Measurements from ENCODE around the gene FGD6.

Gene FGD6

GRCh38 chr12:95158919-95159318 is 58.3 kb downstream of the FGD6 start:
- TF ChIP-seq CTCF (IDR thresholded peaks at IDR 0.05; ENCODE audit: low read length): no peak
- TF ChIP-seq EZH2 (IDR thresholded peaks at IDR 0.05; ENCODE audit: borderline replicate concordance, low read length): no peak

GRCh38 chr12:95151821-95152220 is 65.4 kb downstream of the FGD6 start:
- Histone ChIP-seq H3K4me1 (ENCODE audit: insufficient read depth, low read length, severe bottlenecking) (no peaks in the 10 kb centered on the region), H3F3A (ENCODE audit: insufficient read depth, low read length) (no peaks in the 10 kb centered on the region), H3K9me3 (ENCODE audit: low read length) (no peaks in the 10 kb centered on the region), H3K79me2 (ENCODE audit: insufficient read depth, low read length) (no peaks in the 10 kb centered on the region), H3K9ac (ENCODE audit: low read length) (no peak overlapping the region), H3K4me2 (ENCODE audit: low read length) (no peak overlapping the region), H2AFZ (ENCODE audit: low read length) (no peak overlapping the region), H3K4me3 (ENCODE audit: low read depth, low read length, poor library complexity, severe bottlenecking) (no peak overlapping the region), H3K9me2 (ENCODE audit: low read depth, low read length) (no peaks in the 10 kb centered on the region), H3K36me3 (ENCODE audit: insufficient read depth, low read length) (no peaks in the 10 kb centered on the region), H3K27ac (ENCODE audit: low read depth, low read length, poor library complexity, severe bottlenecking) (no peak overlapping the region), H3K27me3 (ENCODE audit: insufficient read depth, low read length) (no peaks in the 10 kb centered on the region), H4K20me1 (ENCODE audit: insufficient read depth, low read length) (no peaks in the 10 kb centered on the region)
- TF ChIP-seq CTCF (IDR thresholded peaks at IDR 0.05; ENCODE audit: low read length) (no peak), EZH2 (IDR thresholded peaks at IDR 0.05; ENCODE audit: borderline replicate concordance, low read length) (no peak)

More at GRCh38 chr12:95158919-95159318, 58.3 kb downstream of the FGD6 start:
- H4K20me1 ChIP-seq (ENCODE audit: insufficient read depth, low read length): no peaks in the 10 kb centered on the region
- no peaks in the 10 kb centered on the region for H3K79me2 ChIP-seq (ENCODE audit: insufficient read depth, low read length)
- H3K27ac ChIP-seq (ENCODE audit: low read depth, low read length, poor library complexity, severe bottlenecking): no peak overlapping the region
- H3F3A ChIP-seq (ENCODE audit: insufficient read depth, low read length): no peaks in the 10 kb centered on the region
- no peaks in the 10 kb centered on the region for H3K36me3 ChIP-seq (ENCODE audit: insufficient read depth, low read length)
- H3K4me1 ChIP-seq (ENCODE audit: insufficient read depth, low read length, severe bottlenecking): no peaks in the 10 kb centered on the region
- no peaks in the 10 kb centered on the region for H3K27me3 ChIP-seq (ENCODE audit: insufficient read depth, low read length)
- no peaks in the 10 kb centered on the region for H3K9me3 ChIP-seq (ENCODE audit: low read length)
- no peak overlapping the region for H3K9ac ChIP-seq (ENCODE audit: low read length)
- no peak overlapping the region for H3K4me2 ChIP-seq (ENCODE audit: low read length)
- H3K4me3 ChIP-seq (ENCODE audit: low read depth, low read length, poor library complexity, severe bottlenecking): no peak overlapping the region
- no peaks in the 10 kb centered on the region for H3K9me2 ChIP-seq (ENCODE audit: low read depth, low read length)
- H2AFZ ChIP-seq (ENCODE audit: low read length): no peak overlapping the region

- no peak overlapping the region for H3K27ac ChIP-seq (ENCODE audit: low read depth, low read length, poor library complexity, severe bottlenecking)
- no peaks in the 10 kb centered on the region for H3K9me3 ChIP-seq (ENCODE audit: low read length)
- no peaks in the 10 kb centered on the region for H3K27me3 ChIP-seq (ENCODE audit: insufficient read depth, low read length)
- no peaks in the 10 kb centered on the region for H4K20me1 ChIP-seq (ENCODE audit: insufficient read depth, low read length)
- no peak overlapping the region for H2AFZ ChIP-seq (ENCODE audit: low read length)
- H3K36me3 ChIP-seq (ENCODE audit: insufficient read depth, low read length): no peaks in the 10 kb centered on the region
- H3K4me2 ChIP-seq (ENCODE audit: low read length): no peak overlapping the region
- H3K79me2 ChIP-seq (ENCODE audit: insufficient read depth, low read length): no peaks in the 10 kb centered on the region
- H3K9ac ChIP-seq (ENCODE audit: low read length): no peak overlapping the region
- H3K9me2 ChIP-seq (ENCODE audit: low read depth, low read length): no peaks in the 10 kb centered on the region
- no peaks in the 10 kb centered on the region for H3F3A ChIP-seq (ENCODE audit: insufficient read depth, low read length)
- TF ChIP-seq CTCF (IDR thresholded peaks at IDR 0.05; ENCODE audit: low read length) (no peak), EZH2 (IDR thresholded peaks at IDR 0.05; ENCODE audit: borderline replicate concordance, low read length) (no peak)
- H3K4me1 ChIP-seq (ENCODE audit: insufficient read depth, low read length, severe bottlenecking): no peaks in the 10 kb centered on the region
- no peak overlapping the region for H3K4me3 ChIP-seq (ENCODE audit: low read depth, low read length, poor library complexity, severe bottlenecking)
Measured at GRCh38 chr12:95151406-95151805, 65.9 kb downstream of the FGD6 start.
